RKO (cell line): ENCODE results near the gene ATP6V1E1.

Source experiments
- DNase-seq: peaks from one replicate; pipeline ENCODE4 v3.0.0-alpha.2; 2016; ENCODE audit warnings: low spot score

The ATP6V1E1 gene

DNA sequence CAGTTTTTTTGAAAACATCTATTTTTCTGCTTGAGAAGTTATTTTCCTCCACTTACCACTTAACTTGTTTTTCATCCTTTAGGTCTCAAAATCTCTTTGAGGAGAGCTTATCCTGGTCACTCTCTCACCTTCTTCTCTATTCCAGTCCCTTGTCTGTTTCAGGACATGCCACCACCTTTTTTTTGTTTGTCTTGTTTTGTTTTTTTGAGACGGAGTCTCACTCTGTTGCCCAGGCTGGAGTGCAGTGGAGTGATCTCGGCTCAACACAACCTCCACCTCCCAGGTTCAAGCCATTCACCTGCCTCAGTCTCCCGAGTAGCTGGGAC lies 5.4 kb upstream of the ATP6V1E1 start:
- no peak for DNase-seq

- DNase-seq: no peak
Measured at GRCh38 chr22:17633217-17633997, 4.9 kb upstream of the ATP6V1E1 start.

DNA sequence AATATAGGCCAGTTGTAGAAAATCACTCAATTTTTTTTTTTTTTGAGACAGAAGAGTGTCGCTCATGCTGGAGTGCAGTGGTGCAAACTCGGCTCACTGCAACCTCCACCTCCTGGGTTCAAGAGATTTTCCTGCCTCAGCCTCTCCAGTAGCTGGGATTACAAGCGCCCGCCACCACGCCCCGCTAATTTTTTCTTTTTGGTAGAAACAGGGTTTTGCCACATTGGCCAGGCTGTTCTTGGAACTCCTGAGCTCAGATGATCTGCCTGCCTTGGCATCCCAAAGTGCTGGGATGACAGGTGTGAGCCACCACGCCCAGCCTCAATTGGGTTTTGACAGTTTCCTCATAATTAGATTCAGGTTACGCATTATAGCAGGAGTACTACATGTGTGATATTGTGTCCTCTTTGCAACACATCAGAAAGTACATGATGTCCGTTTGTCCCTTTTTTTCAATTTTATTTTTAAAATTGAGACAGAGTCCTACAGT lies 2.6 kb upstream of the ATP6V1E1 start:
- DNase-seq: no peak

- DNase-seq: no peak
Measured at GRCh38 chr22:17629641-17630040, 1.1 kb upstream of the ATP6V1E1 start.

GRCh38 chr22:17629173-17629489 lies 582 bp upstream of the ATP6V1E1 start:
- no peak for DNase-seq

- DNase-seq: no peak
Measured at GRCh38 chr22:17627961-17628405, 566 bp downstream of the ATP6V1E1 start.

DNA sequence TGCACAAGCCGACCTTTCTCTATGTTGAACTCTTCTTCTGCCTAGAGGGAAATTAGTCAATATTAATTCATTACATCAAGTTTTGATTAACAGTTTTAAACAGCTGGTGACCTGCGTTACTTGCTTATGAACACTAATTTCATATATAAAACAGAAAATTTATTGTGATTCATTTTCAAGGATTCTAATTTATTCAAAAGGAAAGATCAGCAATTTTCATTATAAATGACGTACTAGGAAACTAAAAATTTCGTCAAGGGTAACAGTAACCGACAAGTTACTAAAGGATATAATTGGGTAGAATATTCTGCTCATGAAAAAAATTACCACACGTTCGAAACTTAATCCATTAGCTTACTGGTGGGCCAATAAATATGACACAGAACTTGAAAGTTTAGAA lies 15.3 kb downstream of the ATP6V1E1 start:
- DNase-seq: no peak

DNA sequence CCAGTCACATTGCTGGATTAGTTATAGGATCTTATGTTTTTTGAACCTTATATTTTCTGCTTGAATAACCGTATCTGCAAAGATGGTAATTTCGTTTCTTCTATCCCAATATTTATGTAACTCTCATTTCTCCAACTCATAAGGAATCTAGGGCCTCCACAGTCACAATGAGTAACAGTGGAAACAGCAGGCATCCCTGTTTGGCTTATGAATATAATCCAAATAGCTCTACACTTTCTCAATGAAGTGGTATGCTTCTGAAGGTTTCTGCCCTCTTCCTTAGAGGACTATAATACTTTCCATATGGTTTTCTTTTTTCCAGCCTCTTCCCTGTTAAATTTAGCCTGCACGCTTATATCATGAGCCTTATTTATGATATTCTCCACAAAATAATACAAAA lies 16.5 kb downstream of the ATP6V1E1 start:
- no peak for DNase-seq

DNA sequence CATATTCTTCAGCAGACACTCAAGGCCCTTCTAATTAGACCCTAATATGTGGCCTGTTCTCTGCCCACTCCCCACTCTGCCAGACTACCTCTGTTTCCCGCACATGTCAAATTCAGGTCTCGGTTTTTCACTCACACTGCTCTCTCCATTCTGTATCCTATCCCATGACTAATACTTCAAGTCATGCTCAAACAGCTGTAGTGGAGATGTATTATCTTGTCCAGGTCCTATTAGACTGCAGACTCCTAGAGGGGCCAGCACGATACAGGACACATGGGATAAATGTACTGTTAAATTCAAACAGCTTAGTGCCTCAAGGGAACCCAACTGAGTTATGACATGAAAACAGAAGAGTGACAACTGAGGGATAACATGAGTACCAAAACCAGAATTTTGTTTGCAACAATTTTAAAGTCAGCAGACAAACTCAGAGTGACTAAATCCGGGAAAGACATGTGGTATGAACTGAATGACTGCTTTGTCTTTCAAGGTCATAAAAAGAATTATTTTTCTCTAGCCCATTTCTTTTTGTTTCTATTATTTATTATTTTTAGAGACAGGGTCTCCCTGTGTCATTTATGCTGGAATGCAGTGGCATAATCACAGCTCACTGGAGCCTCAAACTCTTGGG lies 20.5 kb downstream of the ATP6V1E1 start:
- no peak for DNase-seq

DNA sequence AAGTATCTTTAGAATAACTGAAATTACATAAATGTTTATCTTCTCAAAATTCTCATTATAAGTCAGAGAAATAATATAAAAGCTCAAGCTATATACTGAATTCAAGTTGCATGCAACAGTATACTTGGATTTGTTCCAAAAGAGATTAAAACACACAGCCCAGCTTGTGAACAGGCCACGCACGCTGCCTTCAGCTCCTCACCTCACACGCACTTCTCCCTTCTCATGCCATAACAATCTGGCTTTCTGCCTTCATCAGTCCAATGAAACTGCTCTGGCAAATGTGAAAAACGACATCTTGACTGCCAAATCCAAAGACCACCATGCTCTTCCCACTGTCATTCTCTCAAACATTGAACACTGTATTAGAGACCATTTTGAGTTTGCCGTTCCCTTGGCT lies 22.1 kb downstream of the ATP6V1E1 start:
- no peak for DNase-seq

DNA sequence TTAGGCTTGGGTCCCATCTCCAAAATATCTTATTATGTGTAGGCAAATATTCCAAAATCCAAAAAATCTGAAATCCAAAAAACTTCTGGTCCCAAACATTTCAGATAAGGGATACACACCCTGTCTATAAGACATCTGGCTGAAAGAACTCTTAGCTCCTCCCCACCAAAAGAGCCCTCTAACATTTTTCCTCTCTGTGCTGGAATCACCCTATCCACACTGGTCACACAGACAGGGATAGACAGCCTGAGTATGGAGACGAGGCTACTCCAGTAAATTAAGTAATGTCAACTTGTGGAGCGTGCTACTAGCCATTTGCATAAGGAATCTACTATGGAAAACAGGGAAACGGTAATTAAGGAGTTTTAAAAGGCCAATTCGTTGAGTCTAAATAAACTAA lies 24.9 kb downstream of the ATP6V1E1 start:
- DNase-seq: no peak

- no peak for DNase-seq
Measured at GRCh38 chr22:17601031-17601430, 27.5 kb downstream of the ATP6V1E1 start.

DNA sequence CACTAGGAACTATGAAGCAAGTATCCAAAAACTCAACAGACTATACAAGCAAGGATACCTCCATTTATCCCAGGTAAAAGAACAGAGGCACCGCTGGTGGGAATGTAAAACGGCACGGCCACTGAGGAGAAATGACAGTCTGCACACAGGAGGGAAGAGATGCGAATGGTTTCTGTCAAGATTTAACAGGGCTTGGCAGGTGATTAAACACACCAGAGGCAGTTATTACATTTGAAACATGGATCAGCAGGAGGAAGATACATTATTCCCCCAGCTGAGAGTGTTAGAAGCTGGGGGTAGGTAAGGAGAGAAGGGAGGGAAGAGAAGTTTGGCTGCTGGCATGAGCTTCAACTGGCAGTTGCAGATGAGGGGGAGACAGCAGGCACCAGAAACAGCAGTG lies 30.2 kb downstream of the ATP6V1E1 start:
- no peak for DNase-seq

GRCh38 chr22:17597217-17597616 lies 31.3 kb downstream of the ATP6V1E1 start:
- DNase-seq: no peak

- DNase-seq: no peak
Measured at GRCh38 chr22:17596226-17596625, 32.3 kb downstream of the ATP6V1E1 start.

GRCh38 chr22:17592201-17592600 lies 36.3 kb downstream of the ATP6V1E1 start:
- no peak for DNase-seq

- no peak for DNase-seq
Measured at GRCh38 chr22:17590586-17590985, 38.0 kb downstream of the ATP6V1E1 start.

DNA sequence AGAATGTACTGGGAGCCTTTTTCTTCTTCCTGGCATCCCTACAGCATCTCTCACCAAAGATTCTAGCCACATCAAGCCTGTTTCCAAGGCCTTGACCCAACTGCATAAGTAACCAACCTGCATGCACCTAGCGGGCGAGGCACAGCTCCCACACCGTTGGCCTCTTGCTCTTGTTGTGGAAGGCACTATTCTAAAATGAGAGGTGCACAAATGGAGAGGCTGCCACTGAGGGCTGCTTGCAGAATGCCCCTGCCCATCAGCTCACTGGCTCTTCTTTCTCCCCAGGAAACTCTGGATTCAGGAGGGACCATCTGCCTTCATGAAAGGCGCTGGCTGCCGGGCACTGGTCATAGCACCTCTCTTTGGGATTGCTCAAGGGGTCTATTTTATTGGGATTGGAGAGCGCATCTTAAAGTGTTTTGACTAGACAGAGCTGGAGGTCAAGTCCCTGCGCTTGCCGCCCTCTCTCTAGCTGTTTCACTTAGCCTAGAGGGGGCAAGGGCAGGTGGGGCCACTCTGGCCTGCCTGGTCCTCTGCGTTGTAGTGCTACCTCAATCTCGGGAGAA lies 38.7 kb downstream of the ATP6V1E1 start:
- no peak for DNase-seq

DNA sequence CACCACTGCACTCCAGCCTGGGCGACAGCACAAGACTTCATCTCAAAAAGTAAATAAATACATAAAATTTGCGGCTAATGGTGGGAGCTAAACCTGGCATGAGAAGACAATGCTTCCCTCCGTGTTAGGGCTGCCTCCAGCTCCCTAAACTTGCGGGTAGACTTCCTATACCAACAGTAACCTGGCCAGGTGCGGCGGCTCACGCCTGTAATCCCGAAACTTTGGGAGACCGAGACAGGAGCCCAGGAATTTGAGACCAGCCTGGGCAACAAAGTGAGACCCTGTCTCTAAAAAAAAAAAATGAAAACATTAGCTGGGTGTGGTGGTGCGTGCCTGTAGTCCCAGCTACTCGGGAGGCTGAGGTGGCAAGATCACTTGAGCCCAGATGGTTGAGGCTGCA lies 39.9 kb downstream of the ATP6V1E1 start:
- no peak for DNase-seq

DNA sequence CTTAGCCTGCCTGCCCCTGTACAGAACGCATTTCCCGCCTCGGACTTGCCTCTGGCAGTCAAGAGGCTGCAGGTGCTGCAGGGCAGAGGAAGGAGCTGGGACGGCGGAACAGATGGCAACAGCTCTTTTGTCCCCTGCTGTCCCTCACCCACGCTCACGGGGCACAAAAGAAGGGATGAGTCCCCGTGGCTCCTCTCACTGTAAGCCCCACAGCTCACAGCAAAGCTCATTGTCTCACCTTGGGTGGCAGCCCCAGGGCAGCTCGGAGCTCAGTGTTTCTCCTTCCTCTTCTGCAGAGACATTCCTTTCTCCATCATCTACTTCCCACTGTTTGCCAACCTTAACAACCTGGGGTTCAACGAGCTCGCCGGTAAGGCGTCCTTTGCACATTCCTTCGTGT lies 40.9 kb downstream of the ATP6V1E1 start:
- DNase-seq: no peak

DNA sequence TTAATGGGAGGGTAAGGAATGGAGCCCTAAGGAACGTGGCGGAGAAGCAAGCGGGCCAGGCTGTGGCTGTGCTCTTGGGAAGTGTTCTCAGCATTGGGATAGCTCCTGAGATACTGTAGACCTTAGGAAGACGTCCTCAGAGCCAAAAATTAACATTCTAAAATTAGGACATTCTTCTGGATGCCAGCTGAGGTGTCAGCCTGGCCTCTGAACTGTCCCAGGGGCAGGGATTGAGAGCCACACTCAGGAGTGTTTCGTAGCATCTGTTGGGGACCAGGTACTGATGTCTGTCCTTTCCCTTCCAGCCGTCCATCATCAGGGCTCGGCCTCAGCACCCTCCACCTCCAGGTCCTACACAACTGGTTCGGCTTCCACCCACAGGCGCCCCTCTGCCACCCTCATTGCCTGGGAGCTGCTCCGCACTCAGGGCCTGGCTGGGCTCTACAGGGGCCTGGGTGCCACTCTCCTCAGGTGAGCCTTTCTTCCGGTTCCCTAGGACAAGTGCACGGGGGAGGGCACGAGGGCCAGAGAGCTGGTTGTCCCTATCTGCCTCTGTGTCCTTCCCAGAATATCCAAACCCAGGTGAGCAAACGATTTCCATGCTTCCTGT lies 41.6 kb downstream of the ATP6V1E1 start:
- DNase-seq: no peak

DNA sequence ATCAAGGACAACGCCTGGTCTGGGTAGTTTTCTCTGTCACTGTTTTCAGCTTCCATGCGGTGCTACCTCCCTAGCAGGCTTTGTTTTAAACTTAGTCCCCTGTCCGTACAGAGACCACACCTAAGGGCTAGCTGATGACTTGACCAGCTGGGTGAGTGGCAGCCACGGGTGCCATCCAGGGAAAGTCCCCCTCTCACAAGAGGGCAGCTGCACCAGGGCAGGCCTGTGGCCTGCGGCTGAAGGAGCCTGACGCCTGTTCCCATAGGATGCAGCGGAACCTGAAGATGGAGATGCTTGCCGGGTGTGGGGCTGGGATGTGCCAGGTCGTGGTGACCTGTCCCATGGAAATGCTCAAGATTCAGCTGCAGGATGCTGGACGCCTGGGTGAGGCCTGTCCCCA lies 45.4 kb downstream of the ATP6V1E1 start:
- DNase-seq: no peak

- no peak for DNase-seq
Measured at GRCh38 chr22:17581631-17582030, 46.9 kb downstream of the ATP6V1E1 start.
